K562 (cell line): ENCODE results near the gene ANKRD11.

ENCODE experiments used
- ETS1 ChIP-seq: conservative IDR thresholded peaks from 2 replicates; pipeline ENCODE4 v1.6.1; 2011; ENCODE audit warnings: low read depth, mild to moderate bottlenecking, low read length; ENCODE audit not compliant: control insufficient read depth
- SREBF2 ChIP-seq: sonication (generic); formaldehyde crosslinking; IDR thresholded peaks from 2 replicates; pipeline ENCODE4 v1.4.0; 2020; ENCODE audit warnings: mild to moderate bottlenecking, missing genetic modification reagents

DNA sequence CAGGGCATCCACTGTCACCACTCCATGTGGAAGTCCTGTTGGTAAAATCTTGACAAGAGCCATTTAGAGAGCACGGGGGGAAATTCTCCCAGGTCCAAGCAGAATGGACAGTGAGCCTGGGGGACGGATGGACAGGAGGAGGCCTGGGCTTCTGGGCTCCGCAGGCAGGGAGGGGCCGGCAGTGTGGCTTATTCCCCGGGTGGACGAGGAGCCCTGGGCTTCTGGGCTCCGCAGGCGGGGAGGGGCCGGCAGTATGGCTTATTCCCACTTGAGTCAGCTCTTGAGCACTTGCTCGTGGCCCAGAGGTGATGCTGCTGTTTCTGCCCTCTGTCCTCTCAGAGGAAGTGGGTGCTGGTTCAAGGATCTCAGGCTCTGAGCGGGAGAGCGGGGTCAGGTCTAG lies 47.9 kb upstream of the ANKRD11 start:
- no peak for TF ChIP-seq ETS1
- TF ChIP-seq SREBF2 (CRISPR knock-in tag) = no peak
